Hepatic stellate cell (primary cell): Measurements from ENCODE around the gene SLC22A1.
A peak's percentile ranks its signal among the peaks of the same experiment; 100 is the strongest.
"Not testable (repeated sequence)": the region's sequence is repeated elsewhere in the genome, so short reads cannot be mapped to it uniquely, and the experiment has no call there.

Source experiments
- DNase-seq: peaks from one replicate; pipeline ENCODE4 v3.0.0; 2011; ENCODE audit warnings: low spot score

The SLC22A1 gene

DNA sequence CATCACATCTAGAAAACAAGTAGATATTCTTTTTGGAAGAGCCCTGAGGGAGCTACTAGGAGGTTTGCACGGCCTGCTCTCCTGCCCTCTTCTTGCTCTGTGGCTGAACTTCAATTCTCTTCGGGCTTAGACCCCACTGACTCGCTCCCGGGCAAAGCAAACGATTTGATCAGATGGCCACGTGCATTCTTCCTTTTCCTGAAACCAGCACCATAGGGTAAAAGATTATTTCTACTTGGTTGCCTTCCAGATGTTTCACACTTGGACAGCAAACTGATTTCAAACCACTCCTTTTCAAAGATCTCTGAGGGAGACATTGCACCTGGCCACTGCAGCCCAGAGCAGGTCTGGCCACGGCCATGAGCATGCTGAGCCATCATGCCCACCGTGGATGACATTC is at the start of gene SLC22A1:
TSS of gene SLC22A1 (plus strand) at position 258 of the 400 bp plus-strand sequence. CDS start at position 379, 121 bp downstream.
- no peak for DNase-seq

DNA sequence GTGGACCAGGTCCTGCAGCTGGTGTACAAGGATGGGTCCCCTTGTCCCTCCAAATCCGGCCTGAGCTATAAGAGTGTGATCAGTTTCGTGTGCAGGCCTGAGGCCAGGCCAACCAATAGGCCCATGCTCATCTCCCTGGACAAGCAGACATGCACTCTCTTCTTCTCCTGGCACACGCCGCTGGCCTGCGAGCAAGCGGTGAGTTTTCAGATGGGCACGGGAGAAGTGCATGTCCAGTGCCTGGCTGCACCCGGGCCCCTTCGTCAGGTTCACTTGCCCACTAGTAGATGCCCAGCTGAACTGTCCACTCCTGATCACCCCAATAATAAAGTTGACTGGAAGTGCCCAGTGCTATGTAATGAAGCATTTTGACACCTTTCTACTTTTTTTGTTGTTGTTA is 48.3 kb upstream of the SLC22A1 start:
- no peak for DNase-seq

DNA sequence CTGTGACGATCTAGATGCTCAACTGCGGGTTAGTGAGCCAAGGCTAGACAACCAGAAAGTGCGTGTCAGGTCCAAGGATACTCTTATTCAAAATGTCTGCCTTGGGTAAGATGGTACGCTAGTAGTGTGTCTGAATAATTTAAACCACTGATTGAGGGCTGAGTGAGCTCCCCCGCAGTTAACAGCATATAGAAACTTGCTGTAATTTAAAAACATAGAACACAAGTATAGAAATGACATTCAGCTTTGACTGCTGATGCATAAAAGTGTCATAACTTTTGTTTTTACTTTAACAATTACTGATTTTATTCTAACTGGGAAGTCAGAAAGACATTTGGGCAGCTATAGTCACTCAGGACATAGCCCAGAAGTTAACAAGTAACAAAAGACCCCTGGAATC is 45.6 kb upstream of the SLC22A1 start:
- no peak for DNase-seq

DNA sequence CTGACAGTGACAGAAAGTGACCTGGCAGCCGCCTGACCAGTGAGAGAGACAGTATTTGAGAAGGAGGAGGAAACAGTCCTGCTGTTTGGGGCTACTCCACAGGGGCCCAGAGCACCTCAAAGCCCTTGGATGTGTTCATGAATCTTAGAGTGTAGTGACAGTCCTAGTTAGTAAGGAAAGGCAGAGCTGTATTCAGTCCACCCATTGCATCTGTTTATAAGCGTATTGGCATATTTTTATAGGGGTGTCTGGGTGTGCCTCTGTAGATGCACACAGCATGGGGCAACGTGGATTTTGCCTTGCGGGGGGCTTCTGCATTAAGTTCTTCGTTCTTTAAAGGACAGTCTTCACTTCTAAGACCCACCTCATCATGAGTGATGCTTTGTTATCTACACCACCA is 44.6 kb upstream of the SLC22A1 start:
- DNase-seq: no peak

DNA sequence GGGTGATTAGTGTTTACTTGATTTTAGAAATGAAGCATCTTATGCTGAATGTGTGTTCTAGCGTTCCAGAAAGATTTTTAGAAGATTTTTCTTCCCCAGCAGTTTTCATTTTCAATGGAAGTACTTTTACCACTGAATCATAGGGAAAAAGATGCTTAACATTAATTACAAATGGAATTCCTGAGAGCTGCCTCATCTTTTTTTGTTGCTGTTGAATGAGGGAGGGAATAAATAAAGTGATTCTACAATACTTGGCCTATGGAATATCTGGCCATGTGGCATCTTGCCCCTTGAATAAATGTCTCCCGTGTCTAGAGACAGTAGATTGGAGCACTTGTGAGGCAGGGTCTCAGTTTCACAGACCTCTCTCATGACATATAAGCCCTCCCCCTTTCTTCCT is 44.1 kb upstream of the SLC22A1 start:
- DNase-seq: peak; percentile 42

DNA sequence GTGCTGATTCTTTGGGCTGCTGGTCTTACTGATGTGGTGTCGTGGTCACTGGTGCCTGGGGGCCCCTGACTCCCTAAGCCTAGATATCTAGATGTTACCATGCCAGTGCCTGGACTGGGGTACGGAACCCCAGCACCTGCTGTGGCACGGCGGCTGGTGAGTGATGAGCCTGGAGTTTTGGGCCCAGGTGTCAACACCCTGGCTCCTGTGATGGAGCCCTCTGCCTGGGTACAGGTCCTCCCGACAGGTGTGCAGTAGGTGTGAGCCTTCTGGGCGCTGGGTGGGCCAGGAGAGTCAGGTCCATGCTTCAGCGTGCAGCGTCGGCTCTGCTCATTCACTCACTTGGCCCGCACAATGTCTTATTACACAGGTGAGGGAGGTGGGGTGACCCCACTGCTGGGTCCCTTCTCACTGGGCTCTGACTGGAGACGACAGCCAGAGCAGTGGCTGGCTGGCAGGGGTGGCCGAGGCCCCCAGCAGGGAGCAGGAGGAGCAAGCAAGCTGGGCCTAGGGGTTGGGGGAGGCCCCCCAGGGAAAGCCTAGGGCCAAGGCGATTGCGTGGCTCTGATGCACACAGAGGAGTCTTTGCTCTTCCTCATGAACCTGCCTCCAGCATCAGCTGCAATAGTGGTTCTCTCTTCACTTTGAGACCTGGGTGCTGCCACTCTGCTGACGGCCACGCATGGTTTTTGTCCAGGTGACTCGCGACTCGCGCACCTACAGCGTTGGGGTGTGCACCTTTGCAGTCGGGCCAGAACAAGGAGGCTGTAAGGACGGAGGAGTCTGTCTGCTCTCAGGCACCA is 42.5 kb upstream of the SLC22A1 start:
- no peak for DNase-seq

DNA sequence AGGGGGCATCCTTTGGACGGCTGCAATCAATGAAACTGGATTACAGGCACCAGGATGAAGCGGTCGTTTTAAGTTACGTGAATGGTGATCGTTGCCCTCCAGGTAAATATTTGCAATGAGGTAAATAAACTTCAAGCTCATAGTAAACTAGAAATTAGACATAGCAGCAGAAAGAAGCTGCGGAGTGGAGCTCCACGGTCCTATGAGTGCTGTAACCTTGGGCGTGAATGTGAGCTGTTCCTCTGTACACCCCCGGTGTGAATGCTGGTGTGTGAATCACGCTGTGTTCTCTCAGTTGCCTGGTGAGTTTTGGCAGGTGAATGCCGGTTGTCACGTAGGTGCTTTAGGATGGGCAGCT is 42.0 kb upstream of the SLC22A1 start:
- no peak for DNase-seq

DNA sequence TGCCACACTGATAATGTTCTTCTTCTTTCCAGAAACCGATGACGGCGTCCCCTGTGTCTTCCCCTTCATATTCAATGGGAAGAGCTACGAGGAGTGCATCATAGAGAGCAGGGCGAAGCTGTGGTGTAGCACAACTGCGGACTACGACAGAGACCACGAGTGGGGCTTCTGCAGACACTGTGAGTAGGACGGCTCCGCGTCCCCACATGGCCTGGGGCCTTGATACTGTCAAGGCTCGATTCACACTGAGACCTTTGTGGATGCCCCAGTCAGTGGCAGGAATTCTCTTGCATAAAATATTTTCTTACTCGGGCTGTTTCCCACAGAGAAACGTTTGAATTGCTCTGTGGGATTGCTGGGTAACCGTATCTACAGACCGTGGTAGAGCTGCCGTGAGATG is 41.5 kb upstream of the SLC22A1 start:
- DNase-seq: no peak

DNA sequence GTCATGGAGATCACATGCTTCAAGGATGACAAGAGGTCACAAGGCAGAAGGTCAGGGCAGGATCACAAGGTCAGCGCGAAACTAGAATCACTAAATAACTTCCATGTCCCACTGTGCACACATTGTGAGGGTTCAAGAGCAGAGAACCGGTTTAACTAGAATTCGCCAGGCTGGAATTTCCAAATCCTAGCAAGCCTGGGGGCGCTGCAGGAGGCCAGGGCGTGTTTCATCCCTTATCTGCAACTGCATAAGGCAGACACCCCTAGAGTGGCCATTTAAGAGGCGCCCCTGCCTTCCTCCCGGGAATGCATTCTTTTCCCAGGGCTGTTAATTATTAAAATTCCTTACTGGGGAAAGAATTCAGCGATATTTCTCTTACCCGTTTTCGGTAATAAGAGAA is 40.2 kb upstream of the SLC22A1 start:
- DNase-seq: no peak

DNA sequence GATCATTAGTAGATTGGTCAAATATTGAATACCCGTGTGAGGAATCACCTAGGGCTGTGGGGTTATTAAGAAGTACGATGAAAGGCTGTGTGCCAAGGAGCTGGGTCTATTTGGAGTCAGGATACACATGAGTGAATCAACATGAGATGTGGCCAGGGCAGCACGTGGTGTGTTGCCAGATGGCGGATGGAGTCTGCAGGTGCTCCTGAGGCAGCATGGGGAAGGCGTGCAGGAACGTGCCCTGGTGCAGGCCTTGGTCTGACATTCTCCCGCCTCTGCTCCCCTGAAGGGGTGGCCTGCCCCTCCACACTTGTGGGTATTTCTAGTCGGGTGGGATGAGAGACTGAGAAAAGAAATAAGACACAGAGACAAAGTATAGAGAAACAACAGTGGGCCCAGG is 39.0 kb upstream of the SLC22A1 start:
- DNase-seq: no peak

DNA sequence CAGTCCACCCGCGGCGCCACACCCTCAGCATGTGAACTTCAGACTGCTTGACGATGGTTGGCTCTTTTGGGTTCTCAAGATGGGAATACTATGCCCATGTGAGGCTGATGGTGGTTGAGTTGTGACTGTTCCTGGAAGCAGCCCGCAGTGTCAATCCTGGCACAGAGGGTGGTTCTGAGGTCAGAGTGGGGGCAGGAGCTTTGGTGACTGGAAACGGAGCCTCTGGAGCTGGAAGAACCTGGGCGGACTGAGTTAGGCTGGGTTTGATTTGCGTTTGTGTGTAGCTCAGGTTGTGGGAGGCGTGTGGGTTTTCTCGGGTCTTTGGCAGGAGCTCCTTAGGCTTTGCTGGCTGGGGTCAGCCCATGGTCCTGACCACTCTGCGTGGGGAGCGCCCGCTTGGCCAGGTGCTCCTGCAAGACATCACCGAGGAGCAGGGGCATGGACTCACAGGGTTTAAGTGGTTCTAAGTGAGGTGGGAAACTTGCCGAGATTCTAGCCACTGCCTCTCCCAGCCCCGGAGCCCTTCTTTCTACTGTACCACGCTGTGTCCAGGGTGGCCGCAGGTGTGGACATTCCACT is 37.3 kb upstream of the SLC22A1 start:
- DNase-seq: no peak

DNA sequence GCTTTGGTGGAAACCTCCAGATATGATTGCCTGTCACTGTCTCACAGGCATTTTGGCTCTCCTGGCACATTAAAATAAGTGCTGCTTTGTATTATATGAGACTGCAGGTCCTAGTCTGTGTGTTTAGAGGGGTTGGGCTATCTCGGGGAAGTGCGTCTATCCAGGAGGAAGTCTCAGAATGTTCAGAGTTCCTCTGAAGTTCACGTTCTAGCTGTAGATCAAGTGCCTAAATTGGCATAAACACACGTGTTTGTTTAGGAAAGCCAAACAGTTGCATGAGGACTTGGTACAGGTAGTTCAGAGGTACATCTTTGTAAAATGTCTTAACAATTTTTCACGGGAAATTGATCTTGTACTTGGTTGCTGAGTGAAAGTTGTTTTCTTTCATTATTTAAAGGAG is 36.4 kb upstream of the SLC22A1 start:
- DNase-seq: no peak

DNA sequence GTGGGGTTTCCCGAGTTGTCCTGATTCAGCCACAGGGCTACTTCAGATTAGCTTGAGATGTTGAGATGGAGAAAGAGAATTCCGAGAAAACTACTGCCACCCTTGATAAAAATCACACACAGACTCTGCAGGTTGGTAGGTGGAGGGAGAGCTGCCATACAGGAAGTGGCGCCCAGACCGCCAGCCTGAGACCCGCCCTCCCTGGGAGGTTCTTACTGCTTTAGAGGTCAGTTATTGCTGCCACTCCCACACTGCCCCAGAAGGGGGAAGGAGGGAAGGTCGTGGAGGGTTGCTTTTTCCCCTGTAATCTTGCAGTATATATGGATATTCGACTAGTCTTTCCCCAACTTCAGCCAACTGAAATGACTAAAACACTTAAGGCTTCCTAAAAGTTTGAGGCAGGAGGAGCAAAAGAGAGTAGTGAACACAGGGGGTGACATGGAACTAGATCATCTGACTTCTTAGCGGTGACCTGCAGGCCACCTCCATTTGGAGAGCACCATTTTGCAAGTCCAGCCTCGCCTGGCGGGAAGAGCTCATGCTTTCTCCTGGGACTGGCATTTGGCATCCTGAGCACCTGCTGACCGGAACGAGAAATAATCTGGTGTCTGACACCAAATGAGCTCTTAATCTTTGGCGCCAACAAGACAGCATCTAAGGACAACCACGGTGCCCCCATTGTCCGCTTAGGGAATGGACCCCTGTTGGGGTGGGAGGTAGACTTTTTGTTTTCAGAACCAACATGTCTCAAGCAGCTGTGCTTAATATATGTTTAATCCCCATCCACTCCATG is 35.7 kb upstream of the SLC22A1 start:
- DNase-seq: no peak

DNA sequence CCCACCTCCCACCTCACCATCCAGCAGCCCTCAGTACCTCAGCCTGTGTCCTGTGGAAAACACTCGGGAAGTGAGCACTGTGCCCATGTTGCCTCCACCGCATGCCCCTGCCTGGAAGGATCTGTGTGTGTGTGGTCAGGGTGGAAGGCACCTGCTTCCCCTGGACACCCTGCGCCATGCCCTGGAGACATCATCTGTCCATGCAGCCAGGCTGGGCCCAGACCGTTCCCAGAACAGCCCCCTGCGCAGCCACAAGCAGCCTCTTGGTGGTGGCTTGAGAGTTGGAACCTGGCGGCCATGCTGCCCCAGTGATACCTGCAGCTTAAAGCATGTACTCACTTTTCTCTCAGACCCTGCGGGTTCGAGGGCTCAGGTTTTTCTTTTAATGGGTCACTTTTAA is 34.9 kb upstream of the SLC22A1 start:
- DNase-seq: no peak

DNA sequence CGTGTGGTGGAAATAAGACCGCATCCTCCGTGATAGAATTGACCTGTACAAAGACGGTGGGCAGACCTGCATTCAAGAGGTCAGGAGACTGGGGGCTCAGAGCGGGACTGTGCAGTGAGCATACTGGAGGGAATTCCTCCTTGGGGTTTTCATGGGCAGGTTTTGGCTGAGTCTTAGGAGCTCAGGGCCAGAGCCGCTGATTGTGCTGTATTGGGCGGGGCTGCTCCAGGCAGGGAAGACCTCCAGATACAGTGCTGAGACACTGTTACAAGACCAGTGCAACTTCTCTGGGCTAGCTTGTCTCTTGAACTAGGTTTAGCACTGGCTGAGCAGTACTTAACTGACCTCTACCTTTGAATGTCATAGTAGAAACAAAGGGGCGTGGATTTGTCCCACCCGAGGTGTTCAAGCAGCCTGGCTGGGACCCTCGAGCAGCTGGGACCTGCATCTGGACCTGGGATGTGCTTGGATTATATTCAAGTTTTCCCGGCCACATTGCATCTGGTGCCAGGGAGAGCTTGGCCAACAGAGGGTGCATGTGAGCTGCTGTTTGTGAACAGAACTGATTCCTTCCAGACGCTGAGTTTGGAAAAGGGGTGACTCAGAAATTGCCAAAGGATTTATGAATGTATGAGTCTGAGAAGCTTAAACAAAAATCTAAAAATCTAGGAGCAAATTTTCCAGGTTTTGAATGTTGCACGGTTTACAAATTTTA is 33.4 kb upstream of the SLC22A1 start:
- peak; percentile 97 for DNase-seq

DNA sequence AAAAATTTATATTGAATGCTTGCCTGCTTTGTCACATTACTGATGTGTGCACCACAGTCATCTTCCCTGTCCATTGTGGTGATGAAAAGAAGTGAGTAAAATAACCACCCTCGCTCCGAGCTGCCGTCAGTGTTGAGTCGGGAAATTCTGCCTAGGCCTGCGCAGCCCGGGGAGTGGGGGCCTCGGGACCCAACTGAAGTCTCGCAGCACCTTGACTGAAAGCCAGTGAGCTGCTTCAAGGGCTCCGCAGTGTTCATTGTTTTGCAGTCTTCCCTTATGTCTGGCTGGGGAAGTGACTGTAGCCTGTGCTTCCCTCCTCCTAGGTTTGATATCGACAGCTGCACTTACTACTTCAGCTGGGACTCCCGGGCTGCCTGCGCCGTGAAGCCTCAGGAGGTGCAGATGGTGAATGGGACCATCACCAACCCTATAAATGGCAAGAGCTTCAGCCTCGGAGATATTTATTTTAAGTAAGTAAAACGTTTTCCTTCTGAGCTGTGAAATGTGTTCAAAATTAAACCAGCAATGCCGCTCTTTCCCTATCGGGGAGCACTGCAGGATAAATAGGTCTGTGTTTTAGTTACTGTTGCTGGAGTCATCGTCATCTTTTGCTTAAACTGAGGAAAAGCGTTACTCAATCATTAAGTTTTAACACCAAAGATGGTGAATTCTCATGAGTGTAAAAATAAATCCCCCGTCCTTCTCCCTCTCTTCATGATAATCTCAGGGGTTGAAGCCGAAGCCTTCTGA is 32.7 kb upstream of the SLC22A1 start:
- no peak for DNase-seq

DNA sequence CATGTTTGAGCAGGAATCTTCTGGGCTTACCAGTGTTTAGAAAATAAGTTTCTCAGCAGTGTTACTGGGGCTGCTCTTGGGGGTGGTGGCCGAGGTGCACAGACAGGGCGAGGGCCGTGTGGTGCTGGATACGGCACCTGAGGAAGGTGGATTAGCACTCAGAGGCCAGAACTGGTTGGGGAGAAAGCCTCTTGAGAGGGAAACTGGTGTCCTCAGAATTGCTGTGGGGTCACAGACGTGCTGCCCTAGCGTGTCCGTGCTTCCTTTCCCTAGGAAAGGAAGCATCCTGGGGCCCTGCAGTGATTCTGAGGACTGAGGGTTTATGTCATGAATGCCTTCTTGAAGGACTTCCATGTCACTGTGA is 32.1 kb upstream of the SLC22A1 start:
- DNase-seq: no peak

DNA sequence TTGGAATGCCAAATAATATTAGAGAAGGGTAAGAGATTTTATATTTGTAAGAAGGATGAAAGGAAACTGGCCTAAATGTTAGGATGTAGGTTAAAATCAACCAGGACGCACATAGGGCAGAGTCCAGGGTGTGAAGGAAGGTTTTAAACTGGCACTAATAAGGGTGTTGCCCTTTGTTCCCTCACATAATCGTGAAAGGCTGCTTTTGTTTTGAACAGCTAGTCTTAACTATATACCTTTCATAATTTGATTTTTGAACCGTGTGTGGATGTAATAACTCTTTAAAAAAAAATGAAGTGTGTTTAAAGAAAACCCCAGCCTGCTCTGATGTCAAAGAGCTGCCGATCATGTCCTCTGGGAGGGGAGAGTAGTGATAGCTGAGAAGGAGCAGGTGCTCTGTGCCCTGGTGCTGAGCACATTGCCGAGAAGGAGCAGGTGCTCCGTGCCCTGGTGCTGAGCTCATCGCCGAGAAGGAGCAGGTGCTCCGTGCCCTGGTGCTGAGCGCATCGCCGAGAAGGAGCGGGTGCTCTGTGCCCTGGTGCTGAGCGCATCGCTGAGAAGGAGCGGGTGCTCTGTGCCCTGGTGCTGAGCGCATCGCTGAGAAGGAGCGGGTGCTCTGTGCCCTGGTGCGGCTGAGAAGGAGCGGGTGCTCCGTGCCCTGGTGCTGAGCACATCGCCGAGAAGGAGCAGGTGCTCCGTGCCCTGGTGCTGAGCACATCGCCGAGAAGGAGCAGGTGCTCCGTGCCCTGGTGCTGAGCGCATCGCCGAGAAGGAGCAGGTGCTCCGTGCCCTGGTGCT is 31.0 kb upstream of the SLC22A1 start:
- not testable (repeated sequence) for DNase-seq

DNA sequence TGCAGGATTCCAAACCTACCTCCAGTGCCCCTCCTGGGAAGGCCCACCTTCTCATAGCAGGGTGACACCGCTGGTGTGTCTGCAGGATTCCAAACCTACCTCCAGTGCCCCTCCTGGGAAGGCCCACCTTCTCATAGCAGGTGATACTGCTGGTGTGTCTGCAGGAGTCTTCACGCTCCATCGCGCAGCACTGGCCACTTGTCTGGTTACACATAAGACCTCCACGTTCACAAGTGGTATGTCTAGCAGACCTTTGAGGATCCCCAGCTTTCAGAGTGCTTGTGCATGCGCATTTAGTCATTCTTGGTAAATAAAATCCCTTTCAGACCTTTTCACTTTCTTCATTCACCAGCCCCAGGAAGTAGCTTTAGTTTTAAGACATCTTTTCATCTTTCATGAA is 29.4 kb upstream of the SLC22A1 start:
- not testable (repeated sequence) for DNase-seq

DNA sequence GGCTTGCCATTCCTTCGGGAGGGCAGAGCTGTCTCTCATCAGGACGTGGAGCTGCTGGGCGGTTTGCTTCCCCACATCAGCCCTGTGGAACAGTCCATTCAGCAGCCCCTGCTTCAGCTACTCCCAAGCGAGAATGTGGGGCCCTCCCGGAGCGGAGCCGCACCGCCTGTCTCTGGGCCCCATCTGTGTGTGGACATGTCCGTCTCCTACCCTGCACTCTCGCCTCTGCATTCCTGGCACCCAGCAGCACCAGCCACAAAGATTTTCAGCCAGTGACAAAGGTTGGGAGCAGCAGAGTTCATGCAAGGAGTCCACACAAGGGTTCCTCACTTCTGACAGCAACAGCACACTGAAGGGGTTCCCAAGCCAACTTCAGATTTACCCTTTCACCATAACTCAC is 29.0 kb upstream of the SLC22A1 start:
- DNase-seq: no peak

DNA sequence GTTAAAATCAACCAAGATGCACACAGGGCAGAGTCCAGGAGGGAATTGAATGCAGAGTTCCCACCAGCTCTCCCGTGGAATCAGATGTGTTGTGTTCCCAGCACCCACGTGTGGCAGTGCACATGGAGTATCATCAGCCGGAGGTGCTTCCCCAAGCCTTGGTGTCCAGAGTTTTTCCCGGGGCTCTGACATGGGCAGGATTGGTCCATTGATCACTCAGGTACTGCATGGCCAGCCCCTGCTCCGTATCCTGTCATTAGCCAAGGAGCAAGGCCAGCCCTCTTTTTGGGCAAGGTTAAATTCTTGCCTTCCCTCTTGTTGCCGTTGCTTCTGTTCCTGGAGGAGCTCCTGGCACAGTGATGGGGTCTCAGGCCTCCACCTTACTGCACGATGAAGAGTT is 28.6 kb upstream of the SLC22A1 start:
- no peak for DNase-seq
